ENCODE measurements around the gene RGS16.

- no peak for TF ChIP-seq CTCF (tag by site-specific recombination; IDR thresholded peaks at IDR 0.05)
- TF ChIP-seq ZNF138 (tag by site-specific recombination; IDR thresholded peaks at IDR 0.05; ENCODE audit: borderline replicate concordance) = no peak
- no peak for TF ChIP-seq YY1 (tag by site-specific recombination; IDR thresholded peaks at IDR 0.05)
- TF ChIP-seq ZNF311 (tag by site-specific recombination; IDR thresholded peaks at IDR 0.05; ENCODE audit: borderline replicate concordance) = no peak
These were observed 43.7 kb downstream of the RGS16 start for GRCh38 chr1:182560392-182560984.

All from HEK293 (cell line).